Measurements from ENCODE around the gene COL4A4.

GRCh38 chr2:227163485-227163997, 464 bp downstream of the COL4A4 start:
- TF ChIP-seq, protein P1, sequence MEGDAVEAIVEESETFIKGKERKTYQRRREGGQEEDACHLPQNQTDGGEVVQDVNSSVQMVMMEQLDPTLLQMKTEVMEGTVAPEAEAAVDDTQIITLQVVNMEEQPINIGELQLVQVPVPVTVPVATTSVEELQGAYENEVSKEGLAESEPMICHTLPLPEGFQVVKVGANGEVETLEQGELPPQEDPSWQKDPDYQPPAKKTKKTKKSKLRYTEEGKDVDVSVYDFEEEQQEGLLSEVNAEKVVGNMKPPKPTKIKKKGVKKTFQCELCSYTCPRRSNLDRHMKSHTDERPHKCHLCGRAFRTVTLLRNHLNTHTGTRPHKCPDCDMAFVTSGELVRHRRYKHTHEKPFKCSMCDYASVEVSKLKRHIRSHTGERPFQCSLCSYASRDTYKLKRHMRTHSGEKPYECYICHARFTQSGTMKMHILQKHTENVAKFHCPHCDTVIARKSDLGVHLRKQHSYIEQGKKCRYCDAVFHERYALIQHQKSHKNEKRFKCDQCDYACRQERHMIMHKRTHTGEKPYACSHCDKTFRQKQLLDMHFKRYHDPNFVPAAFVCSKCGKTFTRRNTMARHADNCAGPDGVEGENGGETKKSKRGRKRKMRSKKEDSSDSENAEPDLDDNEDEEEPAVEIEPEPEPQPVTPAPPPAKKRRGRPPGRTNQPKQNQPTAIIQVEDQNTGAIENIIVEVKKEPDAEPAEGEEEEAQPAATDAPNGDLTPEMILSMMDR (IDR thresholded peaks at IDR 0.05): no peak
- TF ChIP-seq POLR2A (IDR thresholded peaks at IDR 0.05): no peak

Measured in Peyer's patch (tissue), 4 donors.